GM19467 (cell line): Measurements from ENCODE around the gene ERC2.

Source experiments
- ATAC-seq: cut with Tn5 transposase; IDR thresholded peaks from one replicate; pipeline ENCODE4 v1.9.1; 2021; ENCODE audit warnings: mild to moderate bottlenecking, moderate library complexity; ENCODE audit not compliant: unreplicated experiment

Gene ERC2

DNA sequence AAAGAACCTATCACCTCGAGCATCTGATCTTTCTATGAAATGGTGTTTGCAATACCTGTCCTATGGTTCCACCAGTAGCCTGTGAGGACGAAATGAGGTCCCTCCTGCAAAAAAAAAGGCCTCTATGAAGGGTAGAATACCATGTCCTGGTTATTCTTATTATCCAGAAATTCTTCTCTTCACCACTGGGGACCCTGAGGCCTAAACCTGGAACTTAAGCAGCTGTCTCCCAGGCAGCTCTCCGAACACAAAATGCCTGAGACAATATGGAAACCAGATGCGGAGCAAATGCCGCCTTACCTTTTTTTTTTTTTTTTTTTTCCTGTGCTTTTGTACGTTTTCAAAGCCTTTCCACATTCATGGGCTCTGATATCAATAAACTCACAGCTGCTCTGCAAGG is 919.1 kb downstream of the ERC2 start:
- no peak for ATAC-seq

DNA sequence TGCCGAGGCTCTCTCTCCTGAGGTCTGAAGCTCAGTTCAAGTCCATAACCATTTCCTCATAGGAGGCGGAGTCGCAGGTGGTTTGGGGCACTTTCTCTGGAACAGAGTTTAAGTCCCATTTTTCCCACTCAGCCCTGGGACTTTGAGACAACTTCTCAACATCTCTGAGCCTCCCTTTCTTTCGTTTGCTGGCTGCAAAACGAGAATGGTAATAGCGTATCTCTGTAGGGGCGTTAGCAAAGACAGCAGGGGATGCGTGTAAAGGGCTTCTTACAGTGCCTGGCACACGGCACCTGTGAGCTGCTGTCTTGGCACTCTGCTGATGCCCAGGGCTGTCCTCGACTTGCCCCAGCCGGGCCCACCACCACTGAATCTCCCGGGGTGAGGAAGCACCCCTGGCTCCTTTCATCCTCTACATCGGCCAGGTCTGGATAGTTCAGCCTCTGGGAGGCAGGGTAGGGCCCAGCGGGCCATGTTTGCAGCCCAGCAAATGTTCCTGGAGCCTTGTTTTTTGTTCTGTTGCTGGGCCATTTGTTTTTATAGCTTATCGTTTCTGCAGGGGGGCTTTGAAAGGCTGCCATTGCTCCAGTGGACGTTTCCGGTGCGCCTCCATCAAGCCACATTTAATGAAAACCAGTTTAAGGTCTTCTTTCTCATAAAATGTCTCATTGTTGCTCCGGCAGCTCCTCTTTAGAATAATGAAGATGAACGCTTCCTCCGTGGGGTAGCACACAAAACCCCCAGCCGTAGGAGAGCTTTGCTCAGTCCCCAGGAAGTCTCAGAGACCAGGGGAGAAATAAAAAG is 921.2 kb downstream of the ERC2 start:
- ATAC-seq: no peak

DNA sequence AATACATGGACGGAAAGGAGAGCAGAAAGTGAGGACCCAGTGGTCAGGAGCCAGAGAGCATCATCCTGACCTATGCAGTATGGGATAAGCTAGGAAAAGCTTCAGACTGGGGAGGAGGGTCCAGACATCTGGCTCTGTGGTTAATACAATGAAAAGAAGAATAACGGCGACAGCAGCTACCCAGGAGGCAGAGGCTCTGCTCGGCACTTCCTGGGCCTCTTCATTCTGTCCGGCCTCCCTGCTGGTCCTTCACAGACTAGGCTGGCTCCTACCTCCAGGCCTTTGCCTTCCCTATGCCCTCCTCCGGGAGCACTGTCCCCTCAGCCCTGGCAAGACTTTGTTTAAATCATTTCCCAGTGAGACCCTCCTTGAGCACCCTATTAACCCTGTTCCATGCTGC is 922.3 kb downstream of the ERC2 start:
- ATAC-seq: no peak

DNA sequence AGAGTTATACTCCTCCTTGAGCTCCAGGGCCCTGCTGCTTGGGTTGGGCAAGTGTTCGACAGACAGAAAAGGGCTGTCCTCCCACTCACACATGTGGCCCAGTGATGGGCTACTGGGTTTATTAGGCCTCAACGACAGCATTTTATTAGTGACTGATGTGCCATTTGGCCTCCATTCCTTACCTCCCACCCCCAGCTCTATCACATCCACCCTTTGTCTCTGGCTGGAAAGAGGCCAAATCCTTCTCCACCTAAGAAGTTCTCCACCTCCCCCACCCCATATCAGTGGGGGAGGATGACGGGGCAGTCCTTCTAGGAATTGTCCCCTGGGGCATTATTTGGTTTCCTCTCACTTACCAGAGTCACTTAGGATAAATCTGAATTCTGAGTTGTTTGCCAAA is 924.0 kb downstream of the ERC2 start:
- ATAC-seq: no peak

DNA sequence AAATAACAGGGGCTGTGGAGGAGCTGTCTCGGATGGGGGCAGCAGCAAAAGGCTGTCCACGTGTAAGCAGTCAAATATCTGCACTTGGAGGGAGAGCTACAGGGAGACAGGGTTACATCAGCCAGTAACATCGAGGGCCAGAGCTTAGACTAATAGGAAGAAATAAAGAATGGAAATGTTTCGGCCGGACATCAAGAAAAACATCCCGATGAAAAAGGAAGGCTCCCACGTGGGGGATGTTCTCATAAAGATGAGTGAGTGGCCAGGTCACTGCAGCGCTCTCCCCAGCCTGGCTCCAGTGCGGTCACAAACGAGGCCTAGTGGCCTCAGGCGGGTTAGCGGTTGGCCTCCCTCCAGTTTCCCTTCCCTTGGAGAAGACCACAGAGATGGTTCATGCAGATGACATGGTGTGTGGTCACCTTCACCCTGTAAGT is 925.1 kb downstream of the ERC2 start:
- ATAC-seq: no peak

DNA sequence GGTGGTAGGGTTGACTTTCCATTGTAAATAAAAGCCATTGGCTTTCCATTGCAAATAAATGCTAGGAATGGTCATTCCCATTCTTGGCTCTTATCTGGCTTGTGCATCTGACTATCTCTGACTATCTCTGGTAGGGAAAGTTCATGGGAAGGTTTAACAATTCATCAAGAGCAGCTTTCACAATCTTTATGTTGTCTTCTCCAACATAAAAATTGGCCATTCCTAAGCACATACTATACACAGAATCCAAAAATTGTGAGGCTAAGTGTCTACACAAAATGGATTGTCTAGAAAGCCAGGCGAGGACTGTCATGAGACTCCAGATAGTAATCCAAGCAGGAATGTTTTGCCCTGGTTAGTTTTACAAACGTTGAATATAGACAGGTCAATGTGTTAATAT is 926.8 kb downstream of the ERC2 start:
- ATAC-seq: no peak

DNA sequence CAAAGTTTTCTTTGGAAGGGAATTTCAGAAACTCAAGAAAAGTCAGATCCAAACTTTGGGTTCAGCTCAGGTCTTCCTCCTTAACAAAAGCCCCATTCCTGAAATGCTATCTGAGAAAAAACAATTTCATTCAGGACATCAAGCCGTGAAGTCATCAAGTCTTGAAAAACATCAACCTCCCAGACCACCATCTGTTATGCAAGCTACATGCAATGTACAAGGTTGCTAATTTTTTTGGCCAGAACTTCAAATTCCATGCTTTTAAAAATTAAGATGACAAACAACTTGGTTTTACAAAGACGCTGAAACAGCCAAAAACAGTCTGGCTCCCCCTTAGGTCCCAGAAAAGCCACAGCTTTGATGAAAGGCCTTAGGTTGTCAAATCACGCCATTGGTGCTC is 927.3 kb downstream of the ERC2 start:
- ATAC-seq: no peak

DNA sequence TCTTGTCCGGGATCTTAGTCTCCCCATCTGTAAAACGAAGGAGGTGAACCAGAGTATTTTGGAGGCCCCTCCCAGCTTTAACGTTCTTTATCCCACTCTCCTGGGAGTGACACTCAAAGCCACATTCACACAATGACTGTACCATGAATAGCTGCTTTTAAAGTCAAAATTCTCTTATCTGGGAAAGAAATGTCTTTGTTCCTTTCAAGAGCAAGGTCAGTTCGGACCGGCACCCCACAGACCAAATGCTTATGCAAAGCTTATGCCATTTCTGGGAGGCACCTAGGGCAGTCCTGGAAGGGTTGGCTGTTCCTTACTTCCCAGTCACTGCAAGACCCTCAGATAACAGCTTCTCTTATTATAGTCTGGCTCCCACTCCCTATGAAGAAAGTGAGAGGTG is 927.7 kb downstream of the ERC2 start:
- no peak for ATAC-seq

DNA sequence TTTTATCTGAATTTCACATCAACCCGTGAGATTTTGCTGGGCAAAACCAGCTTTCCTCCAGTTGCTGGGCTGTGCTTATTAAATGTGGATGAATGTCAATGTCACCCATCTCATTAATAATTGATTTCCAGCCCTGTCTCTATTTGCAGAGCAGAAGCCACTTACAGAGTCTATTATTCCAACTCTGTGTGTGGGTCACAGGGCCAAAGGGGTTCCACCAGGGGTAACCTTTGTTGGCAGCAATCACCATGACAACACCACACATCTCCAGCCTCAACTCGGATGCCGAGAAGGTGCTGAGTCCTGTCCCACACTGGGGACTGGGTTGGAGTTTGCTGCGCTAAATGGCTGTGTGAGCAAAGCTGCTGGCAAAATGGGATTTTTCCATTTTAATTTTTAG is 930.1 kb downstream of the ERC2 start:
- ATAC-seq: no peak

DNA sequence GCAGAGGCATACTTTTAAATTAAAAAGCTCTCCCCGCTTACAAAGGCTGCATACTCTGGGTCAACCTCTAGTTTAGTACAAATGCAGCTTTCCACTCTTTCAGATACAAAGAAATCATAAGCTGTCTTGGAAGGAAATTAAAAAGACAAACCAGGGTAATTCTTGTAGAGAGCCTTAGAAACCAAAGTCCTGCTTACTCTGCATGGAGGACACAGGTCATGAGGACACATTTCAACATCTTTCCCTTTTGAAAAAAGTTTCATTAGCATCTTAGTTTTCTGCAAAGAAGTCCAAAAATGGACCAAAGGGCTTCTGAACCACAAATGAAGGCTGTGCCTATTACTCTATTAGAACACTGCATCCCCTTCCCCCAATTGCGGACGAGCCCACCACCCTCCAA is 930.7 kb downstream of the ERC2 start:
- ATAC-seq: no peak

DNA sequence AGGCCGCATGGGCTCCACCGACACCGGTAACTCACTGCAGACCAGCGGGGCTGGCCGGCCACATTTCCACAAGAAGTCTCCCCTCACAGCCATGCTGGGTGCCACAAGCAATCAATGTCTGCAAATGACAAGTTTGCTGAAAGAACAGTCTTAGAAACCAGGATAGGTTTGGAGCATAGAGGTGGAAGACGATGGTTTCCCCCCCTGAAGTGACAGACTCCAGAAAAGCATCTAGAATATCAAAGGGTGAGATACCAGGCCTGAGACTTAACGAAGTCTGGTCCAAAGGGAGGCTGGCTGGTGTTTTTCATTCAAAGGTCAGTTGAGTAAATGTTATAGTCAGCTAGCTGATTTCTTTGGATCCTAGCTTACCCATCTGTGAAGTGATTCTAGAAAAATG is 931.1 kb downstream of the ERC2 start:
- no peak for ATAC-seq

DNA sequence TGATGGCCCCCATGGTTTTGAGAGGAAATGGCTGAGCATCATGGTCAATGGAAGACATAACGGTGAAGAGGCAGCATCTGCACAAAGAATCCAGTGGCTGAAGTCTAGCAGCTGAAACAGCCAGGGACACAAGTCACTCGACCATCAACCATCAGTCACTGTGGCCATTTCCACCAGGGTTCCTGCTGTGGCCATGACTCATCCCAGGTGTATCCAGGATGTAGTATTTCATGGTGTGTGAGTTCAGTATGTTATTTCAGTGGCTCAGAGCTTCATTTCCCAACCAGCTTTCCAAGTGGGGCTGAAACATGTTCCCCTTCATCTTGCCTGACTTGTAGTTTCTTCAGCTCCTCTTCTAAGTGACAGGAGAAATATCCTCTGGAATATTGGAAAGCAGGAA is 933.4 kb downstream of the ERC2 start:
- no peak for ATAC-seq

DNA sequence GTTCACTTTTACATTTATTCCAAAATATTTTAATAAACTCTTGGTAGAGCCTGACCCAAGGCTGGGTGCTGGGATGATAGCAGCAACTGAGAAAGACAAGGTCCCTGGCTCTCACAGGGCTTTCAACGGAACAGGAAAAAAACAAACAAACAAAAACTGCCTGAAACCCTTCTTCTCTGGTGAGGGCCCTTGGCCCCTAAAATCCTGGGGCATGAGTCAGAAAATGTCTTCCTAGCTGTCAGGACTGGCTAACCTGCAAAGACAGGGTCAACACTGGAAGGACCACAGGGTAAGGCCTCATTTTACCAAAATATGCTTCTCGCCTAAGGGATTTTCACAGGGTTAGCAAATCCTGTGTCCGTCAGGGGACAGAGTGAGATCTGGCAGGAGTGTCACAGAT is 935.5 kb downstream of the ERC2 start:
- ATAC-seq: no peak

DNA sequence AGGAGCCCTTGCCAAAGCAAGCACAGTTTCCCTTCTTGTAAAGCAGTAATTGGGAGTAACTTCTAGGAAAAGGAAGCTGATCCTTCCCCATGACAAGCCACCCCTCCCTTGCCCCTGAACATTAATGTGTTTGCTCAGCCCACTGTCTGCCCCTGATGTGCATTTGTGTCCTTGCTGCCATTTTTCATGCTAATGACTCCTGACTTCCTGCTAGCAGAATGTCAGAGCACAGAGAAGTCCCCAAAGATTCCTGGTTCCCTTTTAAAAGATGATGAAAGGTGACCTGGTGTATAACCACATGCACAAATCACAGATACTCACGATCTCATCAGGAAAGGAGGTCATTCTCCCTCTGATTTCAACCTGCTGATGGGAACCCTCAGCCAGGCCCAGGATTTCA is 936.9 kb downstream of the ERC2 start:
- no peak for ATAC-seq

DNA sequence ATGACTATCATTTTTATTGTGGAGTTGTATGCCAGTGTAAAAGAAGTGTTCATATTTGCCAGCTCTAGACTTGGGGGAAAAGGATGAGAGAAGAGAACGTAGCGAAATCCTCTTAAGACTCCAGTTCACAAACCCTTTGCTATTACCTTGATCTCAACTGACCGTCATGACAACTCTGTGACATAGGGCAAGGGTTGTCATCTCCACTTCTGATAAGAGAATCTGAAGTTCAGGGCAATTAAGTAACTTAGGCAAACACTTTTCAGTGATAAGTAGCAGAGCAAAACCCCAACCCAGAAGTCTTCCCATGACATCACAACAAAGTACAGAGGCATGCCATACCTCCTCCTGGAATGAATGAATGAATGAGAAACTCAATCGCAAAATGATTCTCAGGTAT is 940.9 kb downstream of the ERC2 start:
- no peak for ATAC-seq

DNA sequence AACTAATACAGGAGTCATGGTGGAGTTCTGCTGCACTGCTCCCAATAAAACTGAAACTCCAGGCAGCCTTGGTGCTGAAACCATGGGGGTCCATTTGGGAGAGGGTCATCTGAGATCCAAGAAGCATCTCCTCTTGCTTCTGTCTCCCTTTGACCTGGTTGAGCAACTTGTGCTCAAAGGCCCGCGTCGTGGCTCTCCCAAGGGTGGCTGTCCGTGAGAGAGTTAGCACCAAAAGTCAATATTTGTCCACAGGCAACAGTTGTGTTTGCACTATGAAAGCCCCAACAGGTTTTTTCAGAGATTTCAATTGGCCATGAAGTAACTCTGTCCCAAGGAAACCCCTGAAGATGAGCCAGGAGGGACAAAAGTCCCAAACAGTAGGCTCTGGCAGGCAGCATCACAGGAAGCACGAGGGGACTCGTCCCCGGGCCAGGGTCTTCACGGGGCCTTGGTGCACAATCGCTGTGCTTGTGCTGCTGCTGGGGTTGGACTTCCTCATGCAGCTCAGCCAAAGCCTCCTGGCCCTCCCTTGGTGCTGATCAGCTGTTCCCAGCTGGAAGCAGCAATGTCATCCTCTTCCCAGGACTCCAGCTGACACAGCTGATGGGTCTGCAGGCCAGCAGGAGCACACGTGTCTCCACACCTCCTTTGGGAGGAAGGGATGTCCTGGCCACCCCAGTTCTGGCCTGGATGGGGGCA is 941.8 kb downstream of the ERC2 start:
- ATAC-seq: no peak

DNA sequence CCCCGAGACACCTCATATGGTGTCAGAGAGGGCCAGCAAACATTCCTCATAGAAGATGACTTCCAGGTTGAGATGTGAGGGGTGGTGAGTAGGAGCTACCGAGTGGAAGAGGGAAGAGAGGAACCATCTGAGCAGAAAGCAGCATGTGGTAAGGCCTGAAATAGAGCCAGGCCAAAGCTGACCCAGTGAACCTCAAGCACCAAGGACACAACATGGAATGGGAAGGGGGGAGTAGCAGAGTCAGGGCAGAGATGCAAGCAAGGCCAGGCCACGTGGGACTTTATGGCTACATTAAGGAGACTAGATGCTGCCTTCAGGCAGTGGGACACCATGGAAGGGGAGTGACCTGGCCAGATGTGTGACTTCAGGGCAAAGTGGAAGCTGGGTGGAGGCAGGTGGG is 942.8 kb downstream of the ERC2 start:
- ATAC-seq: no peak

DNA sequence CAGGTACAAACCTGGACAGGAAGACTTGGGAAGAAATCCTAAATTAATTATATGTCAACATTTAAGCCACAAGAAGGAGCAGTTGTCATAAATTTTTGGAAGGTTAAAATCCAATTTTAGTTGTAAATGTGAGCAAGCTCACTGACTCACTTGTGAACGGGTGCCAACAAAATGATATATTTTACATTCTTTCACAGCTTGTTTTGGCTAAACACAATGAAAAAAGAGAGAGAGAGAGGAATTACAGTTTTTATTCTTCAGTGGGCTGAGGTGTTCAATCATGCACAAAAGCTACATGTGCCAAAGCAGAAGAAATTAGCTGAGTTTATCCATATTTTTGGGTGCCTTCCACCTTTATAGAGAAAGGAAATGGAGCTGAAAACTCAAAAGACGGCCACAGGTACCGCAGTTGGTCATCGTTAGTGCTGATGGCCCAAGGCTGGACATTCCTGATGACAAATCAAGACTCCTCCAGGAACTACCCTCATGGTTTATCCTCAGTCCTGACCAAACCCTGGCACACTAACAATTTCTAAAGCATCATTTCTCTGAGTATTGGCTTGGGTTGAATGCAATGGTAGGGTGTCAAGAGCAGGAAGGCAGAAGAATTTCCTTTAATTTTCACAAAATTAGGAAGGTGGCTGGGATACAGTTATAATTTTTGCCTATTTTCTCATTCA is 943.6 kb downstream of the ERC2 start:
- ATAC-seq: no peak

DNA sequence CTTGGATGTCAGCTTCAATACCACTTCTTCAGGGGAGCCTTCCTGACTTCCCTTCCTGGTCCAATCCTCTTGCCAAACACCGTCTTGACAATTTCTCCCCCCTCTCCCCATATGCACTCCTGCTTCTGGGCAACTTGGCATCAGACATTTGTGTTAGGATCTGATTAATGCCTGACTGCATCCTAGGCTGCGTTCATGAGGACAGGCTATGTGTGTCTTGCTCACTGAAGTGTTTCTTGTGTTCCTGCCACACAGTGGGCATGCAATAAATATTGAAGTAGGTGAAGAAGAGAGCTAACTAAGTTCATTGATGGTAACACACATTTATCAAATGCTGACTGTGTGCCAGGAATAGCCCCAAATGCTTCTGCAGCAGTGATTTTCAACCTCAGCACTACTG is 944.8 kb downstream of the ERC2 start:
- ATAC-seq: no peak

DNA sequence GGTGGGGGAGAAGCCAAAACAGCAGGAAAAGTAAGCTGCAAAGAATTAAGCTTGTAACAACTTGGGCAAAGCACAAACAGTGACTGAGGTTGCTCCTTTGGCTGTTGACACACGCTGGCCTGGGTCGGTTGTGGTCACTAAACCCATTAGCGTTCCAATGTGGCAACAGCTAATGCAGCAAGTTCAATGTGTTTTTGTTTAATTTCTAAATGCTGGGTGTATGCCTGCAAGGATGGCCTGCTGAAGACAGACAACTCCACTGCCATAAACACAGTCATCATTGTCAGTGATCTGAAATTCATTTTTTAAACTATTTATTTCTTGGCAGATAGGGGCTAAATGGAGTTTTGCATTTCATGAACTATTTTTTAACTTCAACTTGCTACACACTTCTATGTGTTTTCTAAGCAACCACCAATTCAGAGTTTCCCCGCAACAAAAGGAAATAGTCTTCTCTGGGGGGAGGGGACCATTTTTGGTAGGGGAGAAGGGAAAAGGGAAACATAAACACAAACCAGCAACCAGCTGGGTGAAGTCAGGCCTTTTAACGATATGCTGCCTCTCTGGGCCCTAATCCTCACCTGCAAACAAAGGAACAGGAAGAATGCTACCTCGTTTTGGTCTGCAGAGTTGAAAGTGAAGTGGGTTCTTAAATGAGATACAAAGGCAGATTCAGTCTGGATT is 946.4 kb downstream of the ERC2 start:
- no peak for ATAC-seq

DNA sequence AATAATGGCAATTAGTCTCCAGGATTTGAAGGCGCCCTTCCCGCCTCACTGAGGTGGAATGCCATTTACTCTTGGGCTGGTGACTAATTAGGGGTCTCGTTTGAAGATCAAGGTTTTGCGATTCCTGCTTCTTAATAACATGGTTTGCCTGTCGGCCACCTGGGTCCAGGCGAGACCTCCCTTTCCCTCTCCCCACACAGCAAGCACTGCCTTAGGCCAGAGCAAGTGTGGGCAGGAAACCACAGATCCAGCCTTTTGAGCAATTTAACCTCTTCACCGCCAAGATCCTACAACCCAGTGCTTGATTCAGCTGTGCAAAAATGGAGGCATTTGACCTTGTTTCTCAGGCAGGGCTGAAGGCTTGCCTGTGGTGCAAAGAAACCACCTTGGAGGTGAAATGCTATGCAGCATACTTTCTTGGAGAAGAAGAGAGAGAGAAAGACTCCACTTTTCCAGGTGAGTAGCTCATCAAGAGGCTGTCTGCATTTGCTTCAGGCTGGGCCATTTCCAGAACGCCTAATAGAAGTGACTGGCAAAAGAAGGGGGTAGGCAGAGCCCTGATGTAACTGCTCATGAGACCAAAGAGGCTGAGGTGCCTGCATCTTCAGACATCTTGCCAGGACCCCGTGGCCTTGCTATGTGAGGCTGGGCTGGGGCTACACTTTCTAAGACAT is 947.1 kb downstream of the ERC2 start:
- no peak for ATAC-seq
